Mesenchymal stem cell (in vitro differentiated cells and primary cell): ENCODE data around the gene RFX3.

Source experiments
- DNase-seq: peaks from one replicate; pipeline ENCODE4 v3.0.0-alpha.2; 2013
- H2AFZ ChIP-seq: one replicate; pipeline ENCODE4 v1.6.1; 2013; ENCODE audit warnings: low read depth, mild to moderate bottlenecking, control low read depth, inconsistent platforms, low read length, moderate library complexity
- H2AK5ac ChIP-seq: 2 replicates; pipeline ENCODE4 v1.6.1; 2013; ENCODE audit warnings: low read length, moderate library complexity, mild to moderate bottlenecking, inconsistent platforms; ENCODE audit not compliant: severe bottlenecking
- H2BK120ac ChIP-seq: one replicate; pipeline ENCODE4 v1.6.1; 2013; ENCODE audit warnings: low read depth, mild to moderate bottlenecking, inconsistent platforms, low read length, moderate library complexity
- H2BK12ac ChIP-seq, 2 experiments: one replicate each; pipeline ENCODE4 v1.6.1; 2013; ENCODE audit warnings: inconsistent platforms in 2 of 2, low read length in 2 of 2, mild to moderate bottlenecking in 2 of 2, moderate library complexity in 2 of 2, control low read depth in 1 of 2
- H2BK15ac ChIP-seq: one replicate; pipeline ENCODE4 v1.6.1; 2013; ENCODE audit warnings: mild to moderate bottlenecking, low read depth, inconsistent platforms; ENCODE audit not compliant: poor library complexity, severe bottlenecking
- H2BK5ac ChIP-seq: 2 replicates; pipeline ENCODE4 v1.6.1; 2013; ENCODE audit warnings: low read depth, mild to moderate bottlenecking, low read length, control low read depth, inconsistent platforms; ENCODE audit not compliant: poor library complexity, severe bottlenecking
- H3K14ac ChIP-seq, 2 experiments: one replicate each; pipeline ENCODE4 v1.6.1; 2013; ENCODE audit warnings: inconsistent platforms in 2 of 2, low read length in 2 of 2, control low read depth in 1 of 2, mild to moderate bottlenecking in 1 of 2, moderate library complexity in 1 of 2
- H3K18ac ChIP-seq, 2 experiments: one replicate each; pipeline ENCODE4 v1.6.1; 2013; ENCODE audit warnings: inconsistent platforms in 2 of 2, low read length in 2 of 2, control low read depth in 1 of 2, low read depth in 1 of 2, mild to moderate bottlenecking in 1 of 2
- H3K23ac ChIP-seq, 2 experiments: one replicate each; pipeline ENCODE4 v1.6.1; 2013; ENCODE audit warnings: inconsistent platforms in 2 of 2, low read length in 2 of 2, mild to moderate bottlenecking in 2 of 2, moderate library complexity in 2 of 2, control low read depth in 1 of 2
- H3K27ac ChIP-seq: 2 replicates; pipeline ENCODE4 v1.5.1; 2013; ENCODE audit warnings: mild to moderate bottlenecking, moderate library complexity, low read length, control low read depth, inconsistent platforms; ENCODE audit not compliant: poor library complexity, severe bottlenecking
- H3K27me3 ChIP-seq, 2 experiments: 2 replicates each; pipeline versions ENCODE4 v1.6.1 to v1.7.0; 2013; ENCODE audit warnings: low read length in 2 of 2, mild to moderate bottlenecking in 2 of 2, moderate library complexity in 2 of 2, control low read depth in 1 of 2, inconsistent platforms in 1 of 2; ENCODE audit not compliant: control insufficient read depth in 1 of 2, insufficient read depth in 1 of 2
- H3K36me3 ChIP-seq, 2 experiments: 2 replicates each; pipeline versions ENCODE4 v1.6.1 to v1.7.0; 2013; ENCODE audit warnings: low read length in 2 of 2, control low read depth in 1 of 2, inconsistent platforms in 1 of 2, low read depth in 1 of 2, mild to moderate bottlenecking in 1 of 2; ENCODE audit not compliant: insufficient read depth in 2 of 2, control insufficient read depth in 1 of 2
- H3K4ac ChIP-seq, 2 experiments: one replicate each; pipeline ENCODE4 v1.6.1; 2013; ENCODE audit warnings: inconsistent platforms in 2 of 2, low read length in 2 of 2, mild to moderate bottlenecking in 2 of 2, moderate library complexity in 2 of 2, control low read depth in 1 of 2, low read depth in 1 of 2
- H3K4me1 ChIP-seq: 2 replicates; pipeline ENCODE4 v1.6.1; 2013; ENCODE audit warnings: low read depth, low read length, control low read depth; ENCODE audit not compliant: control insufficient read depth, insufficient read depth
- H3K4me2 ChIP-seq: 2 replicates; pipeline ENCODE4 v1.6.1; 2013; ENCODE audit warnings: low read length, mild to moderate bottlenecking, inconsistent platforms; ENCODE audit not compliant: poor library complexity, severe bottlenecking
- H3K4me3 ChIP-seq, 2 experiments: 2 replicates each; pipeline versions ENCODE4 v1.5.1 to v1.7.0; 2013; ENCODE audit warnings: low read length in 2 of 2, mild to moderate bottlenecking in 2 of 2, control low read depth in 1 of 2, low read depth in 1 of 2; ENCODE audit not compliant: insufficient read depth in 1 of 2
- H3K79me1 ChIP-seq: replicated peaks from 2 replicates; pipeline ENCODE4 v1.6.1; 2013; ENCODE audit warnings: mild to moderate bottlenecking, control low read depth, low read length, inconsistent platforms; ENCODE audit not compliant: poor library complexity, severe bottlenecking
- H3K9ac ChIP-seq: 2 replicates; pipeline ENCODE4 v1.7.0; 2013; ENCODE audit warnings: mild to moderate bottlenecking, low read length, moderate library complexity
- H3K9me3 ChIP-seq: 2 replicates; pipeline ENCODE4 v1.7.0; 2013; ENCODE audit warnings: mild to moderate bottlenecking, low read length; ENCODE audit not compliant: control insufficient read depth
- H4K8ac ChIP-seq: one replicate; pipeline ENCODE4 v1.6.1; 2013; ENCODE audit warnings: inconsistent platforms, mild to moderate bottlenecking, low read length, moderate library complexity
- H4K91ac ChIP-seq: one replicate; pipeline ENCODE4 v1.6.1; 2013; ENCODE audit warnings: mild to moderate bottlenecking, low read length, inconsistent platforms
- WGBS: methylation state at CpG from one replicate; pipeline ENCODE4 v1.1.7; 2013; ENCODE audit warnings: mixed read lengths; 5-methylcytosine and 5-hydroxymethylcytosine counted together

Gene RFX3

GRCh38 chr9:3464033-3464638 lies 61.7 kb downstream of the RFX3 start:
- H3K27me3 ChIP-seq, result no peaks in the 10 kb centered on the region
- no peak overlapping the region for H2BK120ac ChIP-seq

DNA sequence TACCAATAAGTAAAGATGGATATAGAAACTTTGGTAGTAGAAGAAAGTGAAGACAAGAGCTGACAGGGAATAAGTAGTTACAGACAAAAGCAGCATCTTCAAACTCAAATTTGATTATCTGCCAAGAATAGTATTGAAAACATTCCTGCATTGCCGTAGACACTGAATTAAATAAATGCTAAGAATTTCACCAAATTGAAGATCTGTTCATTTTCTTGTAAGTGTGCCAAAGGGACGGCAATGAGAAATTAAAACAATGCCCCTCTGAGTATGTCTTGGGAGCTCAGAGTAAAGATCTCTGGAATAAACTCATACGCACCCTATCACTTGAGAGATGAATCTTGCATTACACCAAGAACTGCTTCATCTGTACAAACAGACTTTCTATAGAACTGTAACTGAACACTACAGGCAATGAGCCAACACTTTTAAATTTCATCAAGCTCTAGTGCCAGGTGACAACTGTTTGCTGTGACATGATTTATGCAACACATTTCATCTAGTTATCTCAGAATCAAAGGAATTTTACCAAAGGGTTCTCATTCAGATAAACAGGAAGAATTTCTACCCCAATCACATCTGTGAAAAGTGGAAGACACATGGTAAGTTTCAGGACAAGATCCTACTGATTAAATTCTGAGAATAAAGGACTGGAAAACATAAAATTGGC lies 66.9 kb downstream of the RFX3 start:
- H2AK5ac ChIP-seq, result no peak overlapping the region
- no peaks in the 10 kb centered on the region for H3K27me3 ChIP-seq
- H2BK15ac ChIP-seq, result no peak overlapping the region
- H2BK12ac ChIP-seq, result no peak overlapping the region
- H3K4me3 ChIP-seq, result no peak overlapping the region
- no peak overlapping the region for H3K23ac ChIP-seq
- no peak overlapping the region for H3K14ac ChIP-seq
- no peak overlapping the region for H3K4ac ChIP-seq
- H3K36me3 ChIP-seq, result no peaks in the 10 kb centered on the region
- H3K79me1 ChIP-seq, result peaks cover 6% of the 10 kb centered on the region
- no peak overlapping the region for H3K18ac ChIP-seq
- no peak overlapping the region for H3K27ac ChIP-seq
- H2AFZ ChIP-seq, result no peak overlapping the region
- 99% methylated on average over 2 of the region's 3 CpGs for WGBS
- DNase-seq, result no peak
- no peaks in the 10 kb centered on the region for H3K4me1 ChIP-seq
- H4K8ac ChIP-seq, result no peak overlapping the region
- H4K91ac ChIP-seq, result no peak overlapping the region
- H3K9me3 ChIP-seq, result no peaks in the 10 kb centered on the region
- H2BK5ac ChIP-seq, result no peak overlapping the region
- H2BK120ac ChIP-seq, result no peak overlapping the region
- no peak overlapping the region for H3K9ac ChIP-seq
- H3K4me2 ChIP-seq, result no peak overlapping the region

More at GRCh38 chr9:3464033-3464638, 61.7 kb downstream of the RFX3 start:
- Histone ChIP-seq H3K4ac (no peak overlapping the region), H3K9ac (no peak overlapping the region), H3K4me1 (no peaks in the 10 kb centered on the region), H2BK5ac (no peak overlapping the region), H3K27ac (no peak overlapping the region), H3K4me2 (no peak overlapping the region), H3K36me3 (no peaks in the 10 kb centered on the region), H3K4me3 (no peak overlapping the region), H3K79me1 (peaks cover 4% of the 10 kb centered on the region), H3K9me3 (no peaks in the 10 kb centered on the region), H3K18ac (no peak overlapping the region), H3K14ac (no peak overlapping the region), H3K23ac (no peak overlapping the region), H2BK15ac (no peak overlapping the region), H2AK5ac (no peak overlapping the region), H2BK12ac (no peak overlapping the region), H4K8ac (no peak overlapping the region), H4K91ac (no peak overlapping the region), H2AFZ (no peak overlapping the region)
- WGBS, result 100% methylated on average over 2 of the region's 6 CpGs
- DNase-seq, result no peak

- Histone ChIP-seq H3K14ac (no peak overlapping the region), H3K4me3 (no peak overlapping the region), H4K8ac (no peak overlapping the region), H3K9me3 (no peaks in the 10 kb centered on the region), H3K4me2 (no peak overlapping the region), H2AK5ac (no peak overlapping the region), H2BK120ac (no peak overlapping the region), H3K79me1 (peaks cover 4% of the 10 kb centered on the region), H3K27ac (no peak overlapping the region), H3K23ac (no peak overlapping the region), H2AFZ (no peak overlapping the region), H3K9ac (no peak overlapping the region), H2BK15ac (no peak overlapping the region), H3K18ac (no peak overlapping the region), H3K36me3 (no peaks in the 10 kb centered on the region), H2BK5ac (no peak overlapping the region), H3K27me3 (no peaks in the 10 kb centered on the region), H3K4ac (no peak overlapping the region), H4K91ac (no peak overlapping the region), H3K4me1 (no peaks in the 10 kb centered on the region), H2BK12ac (no peak overlapping the region)
- no peak for DNase-seq
Observed at GRCh38 chr9:3457175-3457574, 68.6 kb downstream of the RFX3 start.

GRCh38 chr9:3455717-3456116 lies 70.1 kb downstream of the RFX3 start:
- Histone ChIP-seq H3K4me1 (no peaks in the 10 kb centered on the region), H2BK120ac (no peak overlapping the region), H3K14ac (no peak overlapping the region), H2AFZ (no peak overlapping the region), H3K4ac (no peak overlapping the region), H4K8ac (no peak overlapping the region), H2BK5ac (no peak overlapping the region), H3K36me3 (no peaks in the 10 kb centered on the region), H3K27me3 (no peaks in the 10 kb centered on the region), H2BK15ac (no peak overlapping the region), H3K18ac (no peak overlapping the region), H3K4me3 (no peak overlapping the region), H4K91ac (no peak overlapping the region), H3K27ac (no peak overlapping the region), H3K4me2 (no peak overlapping the region), H3K9me3 (no peaks in the 10 kb centered on the region), H2AK5ac (no peak overlapping the region), H3K23ac (no peak overlapping the region), H3K9ac (no peak overlapping the region), H3K79me1 (peaks cover 4% of the 10 kb centered on the region), H2BK12ac (no peak overlapping the region)
- DNase-seq, result no peak
- 100% methylated on average over 2 of the region's 3 CpGs for WGBS
